Measurements from ENCODE around the gene ACTG1.

DNA sequence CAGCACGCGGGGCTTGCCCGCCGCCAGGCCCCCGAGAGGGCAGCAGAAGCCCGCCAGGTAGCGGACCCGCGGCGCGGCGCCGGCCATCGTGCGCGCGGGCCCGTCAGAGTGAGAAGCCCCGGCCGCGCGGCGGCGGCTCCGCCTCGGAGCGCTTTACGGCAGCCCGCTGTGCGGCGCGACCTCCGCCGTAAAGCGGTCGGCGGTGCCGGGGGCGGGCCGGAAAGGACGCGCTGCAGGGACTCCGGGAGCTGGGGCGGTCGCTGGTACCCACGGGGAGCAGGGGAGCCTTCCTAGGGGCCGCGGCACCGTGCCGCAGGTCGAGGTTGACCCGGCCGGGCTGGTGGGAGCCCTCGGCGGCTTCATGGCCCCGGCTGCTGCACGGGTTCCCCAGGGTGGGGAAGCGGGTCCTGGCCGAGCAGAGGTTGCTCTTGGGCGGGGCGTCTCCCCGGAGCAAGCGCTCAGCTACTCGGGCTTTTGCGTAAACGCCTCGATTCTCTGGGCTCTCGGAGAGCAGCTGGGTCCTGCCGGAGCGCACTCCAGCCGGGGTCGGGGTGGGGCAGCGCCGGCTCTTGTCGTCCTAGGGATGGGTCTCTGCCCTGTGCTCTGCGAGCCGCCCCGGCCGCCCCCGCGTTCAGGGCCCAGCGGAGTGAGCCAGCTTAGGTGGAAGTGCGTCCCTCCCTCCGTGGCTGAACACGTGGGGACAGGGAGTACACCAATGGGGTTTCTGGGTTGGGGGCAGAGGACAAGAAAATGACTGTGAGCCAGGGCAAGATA is 39.8 kb upstream of the ACTG1 start, which contains the start of gene FAAP100:
- TF ChIP-seq SUZ12 (IDR thresholded peaks at IDR 0.05; ENCODE audit: extremely low read depth, insufficient read depth, insufficient read length) = no peak
- no peak for TF ChIP-seq ZNF274 (IDR thresholded peaks at IDR 0.05; ENCODE audit: low read depth, low read length)

Measured in NT2/D1 (cell line).